Keratinocyte (primary cell): ENCODE data around the gene ERC2. TPM values are rescaled to one million over a fixed set of nuclear protein-coding genes. Genes with fewer than 3 reads are reported as not detected.

ENCODE experiments used
- DNase-seq: peaks from one replicate; pipeline ENCODE4 v3.0.0-alpha.2; 2011; ENCODE audit warnings: low read depth, missing footprints, low spot score
- FAIRE-seq: peaks from 2 replicates; lab custom pipeline; 2011; peaks lifted over from hg19 to GRCh38; lab: Jason Lieb, UNC
- H2AFZ ChIP-seq: 2 replicates; pipeline ENCODE4 v1.6.0; 2012; ENCODE audit warnings: low read length, control low read depth, inconsistent platforms; ENCODE audit not compliant: control insufficient read depth
- H3K27ac ChIP-seq: 2 replicates; pipeline ENCODE4 v1.5.1; 2011; ENCODE audit warnings: low read length; ENCODE audit not compliant: control insufficient read depth, insufficient read depth
- H3K27me3 ChIP-seq: 3 replicates; pipeline ENCODE4 v1.6.0; 2011; ENCODE audit warnings: low read length; ENCODE audit not compliant: control insufficient read depth, insufficient read depth; ENCODE audit errors: extremely low read depth
- H3K36me3 ChIP-seq, 2 experiments: 2 replicates in 1 of 2; 3 replicates in 1 of 2; pipeline ENCODE4 v1.5.1; 2011; ENCODE audit warnings: low read length in 2 of 2, mild to moderate bottlenecking in 1 of 2; ENCODE audit not compliant: control insufficient read depth in 2 of 2, insufficient read depth in 2 of 2; ENCODE audit errors: extremely low read depth in 1 of 2
- H3K4me1 ChIP-seq: 3 replicates; pipeline ENCODE4 v1.5.1; 2011; ENCODE audit warnings: low read length; ENCODE audit not compliant: control insufficient read depth, insufficient read depth; ENCODE audit errors: extremely low read depth
- H3K4me2 ChIP-seq: 3 replicates; pipeline ENCODE4 v1.6.0; 2011; ENCODE audit warnings: low read depth, low read length; ENCODE audit not compliant: control insufficient read depth, insufficient read depth; ENCODE audit errors: extremely low read depth
- H3K4me3 ChIP-seq, 3 experiments: fragments of 200-600 bp in 1 of 3; sonication (generic) in 1 of 3; 2 replicates in 2 of 3; 3 replicates in 1 of 3; pipeline ENCODE4 v1.5.1; 2011 to 2016; ENCODE audit warnings: low read length in 3 of 3, mild to moderate bottlenecking in 3 of 3, control low read depth in 2 of 3, inconsistent platforms in 1 of 3, low read depth in 1 of 3, mixed read lengths in 1 of 3, mixed run types in 1 of 3, moderate library complexity in 1 of 3; ENCODE audit not compliant: control insufficient read depth in 2 of 3, insufficient read depth in 2 of 3; ENCODE audit errors: extremely low read depth in 1 of 3
- H3K79me2 ChIP-seq: 2 replicates; pipeline ENCODE4 v1.6.0; 2012; ENCODE audit warnings: low read length; ENCODE audit not compliant: control insufficient read depth, insufficient read depth
- H3K9ac ChIP-seq: 3 replicates; pipeline ENCODE4 v1.6.0; 2011; ENCODE audit warnings: low read length; ENCODE audit not compliant: control insufficient read depth, insufficient read depth; ENCODE audit errors: extremely low read depth
- H3K9me1 ChIP-seq: 3 replicates; pipeline ENCODE4 v1.6.0; 2011; ENCODE audit warnings: low read length; ENCODE audit not compliant: control insufficient read depth, insufficient read depth; ENCODE audit errors: extremely low read depth
- H3K9me3 ChIP-seq: 2 replicates; pipeline ENCODE4 v1.5.1; 2012; ENCODE audit warnings: low read depth, low read length; ENCODE audit not compliant: control insufficient read depth
- H4K20me1 ChIP-seq: 3 replicates; pipeline ENCODE4 v1.6.0; 2011; ENCODE audit warnings: low read length; ENCODE audit not compliant: control insufficient read depth, insufficient read depth; ENCODE audit errors: extremely low read depth
- CTCF ChIP-seq, 3 experiments: IDR thresholded peaks in 1 of 3; conservative IDR thresholded peaks in 1 of 3; optimal IDR thresholded peaks in 1 of 3; 2 replicates in 2 of 3; 3 replicates in 1 of 3; pipeline versions ENCODE3 to v1.5.1; 2011; ENCODE audit warnings: low read length in 3 of 3, mild to moderate bottlenecking in 3 of 3, moderate library complexity in 2 of 3, control low read depth in 1 of 3, inconsistent platforms in 1 of 3; ENCODE audit not compliant: insufficient read depth in 2 of 3; ENCODE audit errors: extremely low read depth in 1 of 3
- EZH2 ChIP-seq: IDR thresholded peaks from one replicate; pipeline ENCODE4 v1.6.1; 2012; ENCODE audit warnings: inconsistent platforms, mild to moderate bottlenecking, low read length, moderate library complexity
- dilution Hi-C: fragments of 300-500 bp; cut with MboI; formaldehyde crosslinking; loops from one replicate; pipeline ENCODE4 v1.7.0; 2020; ENCODE audit warnings: low sequenced_read_pairs; ENCODE audit not compliant: extremely low pct_ligation_motif_present
- polyA plus RNA-seq, 5 experiments: library from polyadenylated mRNA; depleted of rRNA in 3 of 5; stranded (reverse) in 3 of 5; stranded (forward) in 1 of 5; unstranded in 1 of 5; fragments of >200 nt; gene quantifications; 1 replicate in 1 of 5; 2 replicates in 3 of 5; 3 replicates in 1 of 5; pipeline versions ENCODE4 v1.2.1 to v1.2.3, GENCODE V29; 2011 to 2012; ENCODE audit warnings: missing spikeins in 2 of 5, low read depth in 1 of 5, low replicate concordance in 1 of 5

The ERC2 gene
- polyA plus RNA-seq, 1 donor (not counting 4 experiments of a cell fraction or from before 2014, with no cell fraction given) = 0.08 TPM

DNA sequence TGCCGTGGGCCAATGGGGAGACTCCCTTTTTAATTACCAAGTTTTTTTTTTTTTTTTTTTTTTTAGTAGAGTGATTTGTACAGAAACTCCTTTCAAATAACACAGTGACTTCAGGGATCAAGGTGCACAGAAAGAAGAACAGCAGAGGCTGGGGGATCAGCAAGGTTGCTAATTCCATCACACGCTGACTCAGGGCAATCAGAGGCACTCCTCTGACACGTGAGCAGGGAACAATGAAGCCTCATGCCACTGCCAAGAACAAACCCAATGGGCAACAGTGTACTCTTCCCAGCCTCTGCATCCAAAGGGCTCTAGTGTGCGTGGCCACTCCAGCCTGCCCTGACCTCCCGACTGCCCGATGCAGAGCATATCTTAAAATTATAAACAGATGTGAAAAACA lies 794.5 kb downstream of the ERC2 start:
- Histone ChIP-seq H3K9me3 (no peaks in the 10 kb centered on the region), H3K79me2 (no peaks in the 10 kb centered on the region), H3K9me1 (no peaks in the 10 kb centered on the region), H3K4me1 (peaks cover 9% of the 10 kb centered on the region), H3K4me3 (no peak overlapping the region), H4K20me1 (no peaks in the 10 kb centered on the region), H2AFZ (no peak overlapping the region), H3K36me3 (no peaks in the 10 kb centered on the region), H3K4me2 (no peak overlapping the region), H3K27ac (no peak overlapping the region), H3K9ac (no peak overlapping the region), H3K27me3 (no peaks in the 10 kb centered on the region)
- TF ChIP-seq EZH2 (no peak), CTCF (optimal IDR thresholded peaks at IDR 0.05 in 1 of 3, IDR thresholded peaks at IDR 0.05 in 1 of 3, conservative IDR thresholded peaks at IDR 0.05 in 1 of 3; ENCODE audit: extremely low read depth in 1 of 3, insufficient read depth in 2 of 3, low read length in 3 of 3) (no peak)
- dilution Hi-C loops = no loop called here
- DNase-seq (no peak), FAIRE-seq (no peak)

DNA sequence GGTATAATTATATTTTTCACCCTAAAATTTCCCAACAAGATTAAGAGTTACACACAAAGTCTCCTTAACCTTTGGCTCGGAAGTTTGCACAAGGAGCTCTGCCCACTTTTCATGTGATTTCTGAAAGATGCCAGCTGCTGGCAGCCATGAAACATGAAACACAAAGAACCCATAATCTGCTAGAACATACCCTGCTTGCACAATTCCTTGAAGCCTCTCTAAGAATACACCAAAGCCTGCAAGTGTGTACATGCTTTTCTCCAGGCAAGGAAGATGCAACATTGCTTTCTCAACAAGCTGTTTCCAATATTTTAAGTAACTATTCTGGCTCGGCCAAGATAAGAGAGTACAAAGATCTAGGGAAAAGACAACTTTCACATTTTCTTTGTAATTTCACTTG lies 799.1 kb downstream of the ERC2 start:
- Histone ChIP-seq H3K4me2 (peak overlapping the region; percentile 14), H3K9me1 (no peaks in the 10 kb centered on the region), H3K4me3 (peak overlapping the region in 1 of 3 experiments; percentile 1), H4K20me1 (no peaks in the 10 kb centered on the region), H3K27ac (no peak overlapping the region), H2AFZ (no peak overlapping the region), H3K9me3 (no peaks in the 10 kb centered on the region), H3K27me3 (no peaks in the 10 kb centered on the region), H3K36me3 (no peaks in the 10 kb centered on the region), H3K4me1 (peaks cover 9% of the 10 kb centered on the region), H3K9ac (no peak overlapping the region), H3K79me2 (no peaks in the 10 kb centered on the region)
- peak; percentile 75 for FAIRE-seq
- dilution Hi-C loops = no loop called here
- TF ChIP-seq CTCF (optimal IDR thresholded peaks at IDR 0.05 in 1 of 3, IDR thresholded peaks at IDR 0.05 in 1 of 3, conservative IDR thresholded peaks at IDR 0.05 in 1 of 3; ENCODE audit: extremely low read depth in 1 of 3, insufficient read depth in 2 of 3, low read length in 3 of 3) = no peak
- TF ChIP-seq EZH2 = no peak
- peak; percentile 15 for DNase-seq
